Right kidney (tissue), 1 donor: ENCODE data around the gene TCF3.

Experiments
- DNase-seq: peaks from one replicate; pipeline ENCODE4 v3.0.0-alpha.2; 2016

The TCF3 gene

DNA sequence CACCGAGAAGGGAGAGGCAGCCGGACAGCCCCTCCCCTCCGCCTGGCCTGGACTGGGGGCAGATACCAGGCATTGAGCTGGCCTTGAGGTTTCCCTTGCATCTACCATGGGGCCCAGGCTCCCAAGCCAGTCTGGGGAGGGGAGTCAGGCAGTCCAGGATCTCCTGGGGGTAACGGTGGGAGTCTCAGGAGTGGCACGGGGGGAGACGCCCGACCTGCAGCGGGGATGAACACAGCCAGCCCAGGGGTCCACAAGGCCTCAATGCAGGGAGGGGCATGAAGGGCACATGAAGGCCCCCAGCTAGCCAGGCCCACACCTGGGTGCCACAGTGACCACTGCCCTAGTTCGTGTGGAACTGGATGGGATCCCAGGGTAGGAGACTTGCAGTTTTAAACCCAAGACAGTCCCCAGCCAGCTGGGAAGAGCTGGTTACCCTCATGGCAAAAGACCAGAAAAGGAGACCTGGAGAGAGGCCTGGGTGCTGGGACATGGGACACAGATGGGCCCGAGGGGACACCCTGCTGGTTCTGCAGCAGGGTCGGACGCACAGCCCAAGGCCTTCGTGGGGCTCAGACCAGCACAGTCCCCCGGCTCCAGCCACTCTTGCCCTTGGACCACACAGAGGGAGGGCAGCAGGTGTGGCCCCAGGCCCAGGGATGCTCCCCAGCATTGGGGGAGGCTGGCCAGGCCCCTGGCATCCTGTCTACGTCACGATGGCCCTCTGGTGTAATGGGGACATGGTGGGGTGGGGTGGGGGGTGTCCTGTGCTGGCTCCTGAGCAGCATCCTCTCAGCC lies 42.5 kb downstream of the TCF3 start:
- no peak for DNase-seq

DNA sequence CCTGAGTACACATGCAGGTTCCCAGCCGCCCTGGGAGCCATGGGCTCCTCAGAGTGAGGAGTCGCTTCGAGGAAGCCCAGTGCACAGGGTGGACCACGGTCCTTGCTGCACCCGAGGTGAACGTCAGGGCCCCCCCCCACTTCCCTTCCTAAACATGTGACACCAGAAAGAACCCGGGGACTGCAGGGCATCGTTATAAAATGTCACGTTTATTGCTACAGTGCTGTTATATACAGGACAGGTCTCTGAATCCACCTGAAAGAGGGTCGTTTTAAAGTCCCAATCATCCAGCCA lies 43.4 kb downstream of the TCF3 start:
- no peak for DNase-seq

DNA sequence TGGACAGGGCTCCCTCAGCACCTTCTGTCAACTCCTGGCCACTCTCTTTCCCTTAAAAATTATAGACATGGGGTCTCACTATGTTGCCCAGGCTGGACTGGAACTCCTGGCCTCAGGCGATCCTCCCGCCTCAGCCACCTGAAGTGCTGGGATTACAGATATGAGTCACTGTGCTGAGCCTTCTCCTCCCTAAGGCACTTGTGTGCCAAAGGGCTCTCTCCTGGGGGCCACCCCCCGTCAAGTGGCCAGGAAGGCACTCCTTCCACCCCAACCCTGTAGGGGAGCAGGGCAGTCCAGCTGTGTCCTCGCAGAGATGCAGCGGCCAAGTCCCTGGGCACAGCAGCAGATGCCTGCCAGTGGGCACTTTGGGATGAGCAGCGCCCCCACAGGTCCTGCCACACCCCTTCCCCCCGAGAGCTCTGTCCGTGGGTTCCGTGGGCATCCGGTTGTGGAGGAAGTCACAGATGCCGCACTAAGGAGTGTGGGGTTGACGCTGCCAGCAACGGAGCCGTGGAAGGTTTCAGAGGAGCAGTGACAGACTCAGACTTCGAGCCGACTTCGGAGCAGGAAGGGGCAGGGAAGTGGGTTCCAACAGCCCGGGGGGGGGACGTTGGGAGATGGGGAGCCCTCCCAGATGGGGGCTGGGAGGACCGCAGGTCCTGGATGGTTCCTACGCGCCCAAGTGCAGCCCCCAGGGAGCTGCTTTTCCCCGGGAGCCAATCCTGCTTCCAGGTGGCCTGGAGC lies 43.9 kb downstream of the TCF3 start:
- DNase-seq, result no peak

- DNase-seq, result no peak
These were observed 46.2 kb downstream of the TCF3 start for GRCh38 chr19:1606138-1606651.

DNA sequence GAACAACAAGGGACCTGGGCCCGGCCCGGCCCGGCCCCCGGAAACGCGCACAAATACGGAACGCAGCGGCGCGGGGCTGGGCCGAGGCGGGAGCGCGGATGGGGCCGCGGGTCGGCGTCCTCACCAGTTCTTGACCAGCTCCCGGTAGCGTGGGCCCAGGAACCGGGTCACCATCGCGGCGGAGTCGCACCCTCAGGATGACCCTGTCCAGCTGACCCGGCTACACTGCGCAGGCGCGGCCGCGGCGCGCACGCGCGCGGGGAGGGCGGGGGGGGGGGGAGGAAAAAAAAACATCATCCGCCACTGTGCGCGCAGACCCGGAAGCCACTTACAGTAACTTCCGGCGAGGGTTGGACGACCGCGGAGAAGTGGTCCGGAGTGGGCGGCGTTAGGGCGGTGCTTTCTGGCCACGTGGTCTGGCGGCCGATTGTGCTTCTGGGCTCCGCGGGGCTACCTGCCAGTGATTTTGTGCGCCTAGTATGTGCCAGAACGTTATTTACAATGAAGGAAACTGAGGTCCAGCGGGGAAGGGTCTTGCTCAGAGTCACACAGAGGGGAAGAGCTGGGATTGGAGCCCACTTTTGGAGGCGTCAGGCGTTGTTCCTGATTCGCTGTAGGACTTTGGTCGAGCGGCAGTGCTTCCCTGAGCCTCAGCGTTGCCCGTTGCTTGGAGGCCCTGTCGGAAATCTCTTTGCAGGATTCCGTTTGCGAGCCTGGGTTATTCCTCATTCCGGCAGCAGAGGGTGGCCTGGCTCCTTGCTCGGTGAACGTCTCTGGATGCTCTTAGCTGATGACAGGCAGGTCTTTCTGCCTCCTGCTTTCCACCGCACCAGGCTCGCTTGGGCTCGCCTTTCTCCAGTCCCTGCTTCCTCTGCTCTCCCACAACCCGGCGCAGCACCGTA lies 46.9 kb downstream of the TCF3 start, which contains the start of gene UQCR11:
UQCR11 (minus strand) TSS at position 227 of the 902 bp plus-strand sequence; CDS start at position 174, 53 bp downstream.
- peak; percentile 98 for DNase-seq

DNA sequence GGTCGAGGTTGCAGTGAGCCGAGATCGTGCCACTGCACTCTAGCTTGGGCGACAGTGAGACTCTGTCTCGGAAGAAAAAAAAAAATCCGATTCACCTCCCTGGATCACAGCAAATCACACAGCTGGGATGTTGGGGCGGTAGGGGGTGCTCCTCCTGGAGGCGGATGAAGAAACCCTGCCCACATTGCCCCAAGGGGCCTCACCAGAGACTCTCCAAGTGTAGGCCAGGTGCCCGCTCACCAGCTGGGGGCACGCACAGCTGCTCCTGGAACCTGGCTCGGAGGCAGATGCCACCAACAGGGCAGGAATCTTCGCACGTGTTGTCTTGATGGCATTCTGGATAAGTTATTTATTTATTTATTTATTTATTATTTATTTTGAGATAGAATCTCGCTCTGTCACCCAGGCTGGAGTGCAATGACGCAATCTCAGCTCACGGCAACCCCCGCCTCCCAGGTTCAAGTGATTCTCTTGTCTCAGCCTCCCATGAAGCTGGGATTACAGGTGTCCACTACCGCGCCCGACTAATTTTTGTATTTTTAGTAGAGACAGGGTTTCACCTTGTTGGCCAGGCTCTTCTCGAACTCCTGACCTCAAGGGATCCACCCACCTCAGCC lies 50.2 kb downstream of the TCF3 start:
- DNase-seq, result no peak

DNA sequence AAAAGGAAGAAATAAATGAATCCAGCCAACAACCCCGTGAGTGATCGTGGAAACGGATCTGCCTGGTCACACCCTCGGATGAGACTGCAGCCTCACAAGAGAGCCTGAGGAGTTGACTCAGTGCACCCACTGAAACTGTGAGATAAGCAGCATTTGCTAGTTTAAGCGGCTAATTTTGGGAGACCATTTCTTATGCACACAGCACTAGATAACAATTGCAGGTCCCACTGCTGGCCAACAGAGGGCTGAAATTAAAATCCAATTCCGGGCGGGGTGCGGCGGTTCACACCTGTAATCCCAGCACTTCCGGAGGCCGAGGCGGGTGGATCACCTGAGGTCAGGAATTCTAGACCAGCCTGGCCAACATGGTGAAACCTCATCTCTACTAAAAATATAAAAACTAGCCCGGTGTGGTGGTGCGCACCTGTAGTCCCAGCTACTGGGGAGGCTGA lies 50.8 kb downstream of the TCF3 start:
- DNase-seq, result no peak

GRCh38 chr19:1599460-1599846 lies 53.0 kb downstream of the TCF3 start:
- no peak for DNase-seq

GRCh38 chr19:1598777-1599459 lies 53.5 kb downstream of the TCF3 start:
- no peak for DNase-seq

DNA sequence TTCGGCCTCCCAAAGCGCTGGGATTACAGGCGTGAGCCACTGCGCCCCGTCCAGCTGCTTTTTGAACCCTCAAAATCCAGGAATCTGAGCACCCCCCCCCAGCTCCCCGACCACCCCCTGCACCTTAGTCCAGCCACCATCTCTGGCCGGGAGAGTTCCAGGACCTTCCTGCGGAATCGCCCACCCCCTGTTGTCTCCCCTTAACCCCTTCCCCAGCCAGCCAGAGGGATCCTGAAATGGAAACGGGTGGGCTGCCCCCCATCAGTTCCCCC lies 59.0 kb downstream of the TCF3 start:
- no peak for DNase-seq

- DNase-seq, result peak; percentile 86
These were observed 59.5 kb downstream of the TCF3 start, which contains the start of gene MBD3 for GRCh38 chr19:1592755-1593500. TSS of gene MBD3 (minus strand) at chr19:1592865. CDS start at chr19:1592631, 234 bp downstream.

- peak; percentile 90 for DNase-seq
These were observed 60.2 kb downstream of the TCF3 start for GRCh38 chr19:1592024-1592754.

DNA sequence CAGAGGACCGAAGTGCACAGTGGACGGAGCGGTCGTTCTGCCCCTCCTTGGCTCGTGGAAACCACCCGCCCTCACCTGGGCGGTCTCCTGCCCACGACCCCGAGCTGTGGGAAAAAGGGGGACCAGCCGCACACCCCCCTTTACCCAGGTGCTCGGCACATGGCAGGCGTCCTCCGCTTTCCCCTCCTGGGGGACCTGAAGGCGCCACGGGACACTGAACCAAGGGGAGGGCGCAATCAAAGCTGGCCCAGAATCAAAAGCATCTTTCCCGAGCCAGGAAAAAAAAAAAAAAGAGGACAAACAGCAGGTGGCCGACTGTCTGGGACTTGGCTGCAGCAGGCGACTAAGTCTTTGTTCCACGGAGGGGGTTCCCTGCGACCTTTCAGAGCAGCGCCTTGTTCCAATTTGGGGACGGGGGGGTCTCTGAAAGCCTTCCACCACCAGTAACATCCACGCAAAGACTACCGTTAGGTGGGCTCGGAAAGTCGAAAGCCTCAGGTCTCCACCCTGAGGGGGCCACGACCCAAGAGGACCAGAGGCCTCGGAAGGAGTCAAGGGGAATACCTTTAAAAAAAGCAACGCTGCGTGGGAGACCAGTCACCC lies 60.9 kb downstream of the TCF3 start:
- DNase-seq, result no peak

GRCh38 chr19:1590641-1591397 lies 61.6 kb downstream of the TCF3 start:
- DNase-seq, result no peak

DNA sequence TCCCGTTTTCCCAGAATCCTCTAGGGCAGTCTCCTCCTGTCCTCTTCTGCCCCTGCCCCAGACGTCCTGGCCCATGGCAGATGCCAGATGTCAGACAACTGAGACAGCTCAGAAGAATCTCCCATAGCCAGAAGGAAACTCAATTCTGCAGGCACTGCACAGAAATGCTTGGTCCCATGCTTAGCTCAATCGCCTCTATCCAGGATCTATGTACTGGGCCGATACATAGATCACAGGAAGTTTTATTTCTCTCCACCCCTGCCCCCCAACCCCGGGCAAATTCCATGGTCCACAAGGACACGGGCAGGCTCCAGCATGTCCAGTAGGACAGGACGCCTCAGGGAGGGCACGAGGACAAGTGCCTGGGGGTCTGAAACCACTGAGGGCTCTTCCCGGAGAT lies 64.5 kb downstream of the TCF3 start:
- DNase-seq, result no peak

- DNase-seq, result no peak
These were observed 67.2 kb downstream of the TCF3 start for GRCh38 chr19:1585243-1585580.

DNA sequence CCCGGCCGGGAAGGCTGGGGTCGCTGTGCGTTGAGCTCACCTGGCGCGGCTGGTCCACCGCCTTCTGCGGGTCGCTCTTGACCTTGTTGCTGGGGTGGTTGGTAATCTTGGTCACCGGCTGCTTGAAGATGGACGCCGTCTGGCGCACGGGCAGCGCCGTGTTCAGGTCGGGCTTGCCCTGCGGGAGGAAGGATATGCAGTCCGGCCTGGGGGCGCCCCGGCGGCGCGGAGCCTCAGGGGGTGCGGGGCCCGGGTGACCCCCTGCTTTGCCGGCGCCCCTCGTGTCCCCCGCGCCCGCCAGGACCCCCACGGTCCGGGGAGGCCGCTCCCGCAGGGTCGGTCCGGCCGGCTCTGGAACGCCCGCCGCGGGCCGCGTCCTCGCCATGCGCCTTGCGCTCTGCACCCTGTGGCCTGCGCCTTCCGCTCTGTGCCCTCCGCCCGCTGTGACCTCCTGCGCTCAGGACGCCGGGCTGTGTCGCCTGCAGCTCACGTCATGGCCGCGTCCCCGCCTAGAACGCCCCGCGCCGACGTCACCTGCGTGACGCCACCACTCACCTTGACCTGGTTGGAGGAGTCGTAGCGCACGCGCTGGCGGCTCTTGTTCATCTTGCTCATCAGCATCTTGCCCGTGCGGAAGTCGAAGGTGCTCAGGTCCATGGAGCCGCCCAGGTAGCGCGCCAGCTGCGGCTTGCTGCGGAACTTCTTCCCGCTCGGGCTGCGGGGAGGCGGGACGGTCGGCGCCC lies 67.7 kb downstream of the TCF3 start:
- no peak for DNase-seq

- DNase-seq, result no peak
These were observed 70.2 kb downstream of the TCF3 start for GRCh38 chr19:1582201-1582600.
